ENCODE data around the gene TMEM37. TPM values are rescaled to one million over a fixed set of nuclear protein-coding genes. Genes with fewer than 3 reads are reported as not detected.

Gene TMEM37
- total and polyA plus RNA-seq, 2 of the 13 experiments (the other 11 are each of a cell fraction or from before 2014, with no cell fraction given): 37.7 to 115 TPM

- TF ChIP-seq PPARG (CRISPR knock-in tag; conservative IDR thresholded peaks at IDR 0.05) (peak; percentile 30; the same call in 1 of the 2 replicates), ZSCAN21 (CRISPR knock-in tag; IDR thresholded peaks at IDR 0.05; ENCODE audit: borderline replicate concordance) (no peak), FOSL2 (CRISPR knock-in tag; IDR thresholded peaks at IDR 0.05) (no peak), NPAS2 (CRISPR knock-in tag; IDR thresholded peaks at IDR 0.05; ENCODE audit: borderline replicate concordance) (peak; percentile 25; the same call in 1 of the 2 replicates), ZNF17 (CRISPR knock-in tag; IDR thresholded peaks at IDR 0.05) (no peak), BCL6 (CRISPR knock-in tag; IDR thresholded peaks at IDR 0.05) (peak; percentile 65), SOX13 (IDR thresholded peaks at IDR 0.05) (peak; percentile 98), SOX13 (CRISPR knock-in tag; conservative IDR thresholded peaks at IDR 0.05 in 1 of 2, IDR thresholded peaks at IDR 0.05 in 1 of 2) (peak in 1 of 2 experiments; percentile 98; a peak in 2 of 4 replicates), CREB1 (IDR thresholded peaks at IDR 0.05) (no peak), CREB1 (CRISPR knock-in tag; IDR thresholded peaks at IDR 0.05) (no peak), NCOA2 (CRISPR knock-in tag; IDR thresholded peaks at IDR 0.05) (peak; percentile 58; the same call in 1 of the 2 replicates), ZNF788 (CRISPR knock-in tag; IDR thresholded peaks at IDR 0.05; ENCODE audit: borderline replicate concordance) (no peak), ZBTB37 (CRISPR knock-in tag; IDR thresholded peaks at IDR 0.05) (no peak), ZSCAN30 (CRISPR knock-in tag; IDR thresholded peaks at IDR 0.05) (no peak), NR2F6 (IDR thresholded peaks at IDR 0.05) (peak; percentile 0; the same call in 1 of the 2 replicates), NR2F6 (CRISPR knock-in tag; IDR thresholded peaks at IDR 0.05) (0 out of 2 replicates have a peak, but pooled peaks have one; percentile 11)
- TF ChIP-seq, protein P1, sequence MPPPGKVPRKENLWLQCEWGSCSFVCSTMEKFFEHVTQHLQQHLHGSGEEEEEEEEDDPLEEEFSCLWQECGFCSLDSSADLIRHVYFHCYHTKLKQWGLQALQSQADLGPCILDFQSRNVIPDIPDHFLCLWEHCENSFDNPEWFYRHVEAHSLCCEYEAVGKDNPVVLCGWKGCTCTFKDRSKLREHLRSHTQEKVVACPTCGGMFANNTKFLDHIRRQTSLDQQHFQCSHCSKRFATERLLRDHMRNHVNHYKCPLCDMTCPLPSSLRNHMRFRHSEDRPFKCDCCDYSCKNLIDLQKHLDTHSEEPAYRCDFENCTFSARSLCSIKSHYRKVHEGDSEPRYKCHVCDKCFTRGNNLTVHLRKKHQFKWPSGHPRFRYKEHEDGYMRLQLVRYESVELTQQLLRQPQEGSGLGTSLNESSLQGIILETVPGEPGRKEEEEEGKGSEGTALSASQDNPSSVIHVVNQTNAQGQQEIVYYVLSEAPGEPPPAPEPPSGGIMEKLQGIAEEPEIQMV (CRISPR knock-in tag; IDR thresholded peaks at IDR 0.05; ENCODE audit: low read depth): no peak
- TF ChIP-seq, protein P2, sequence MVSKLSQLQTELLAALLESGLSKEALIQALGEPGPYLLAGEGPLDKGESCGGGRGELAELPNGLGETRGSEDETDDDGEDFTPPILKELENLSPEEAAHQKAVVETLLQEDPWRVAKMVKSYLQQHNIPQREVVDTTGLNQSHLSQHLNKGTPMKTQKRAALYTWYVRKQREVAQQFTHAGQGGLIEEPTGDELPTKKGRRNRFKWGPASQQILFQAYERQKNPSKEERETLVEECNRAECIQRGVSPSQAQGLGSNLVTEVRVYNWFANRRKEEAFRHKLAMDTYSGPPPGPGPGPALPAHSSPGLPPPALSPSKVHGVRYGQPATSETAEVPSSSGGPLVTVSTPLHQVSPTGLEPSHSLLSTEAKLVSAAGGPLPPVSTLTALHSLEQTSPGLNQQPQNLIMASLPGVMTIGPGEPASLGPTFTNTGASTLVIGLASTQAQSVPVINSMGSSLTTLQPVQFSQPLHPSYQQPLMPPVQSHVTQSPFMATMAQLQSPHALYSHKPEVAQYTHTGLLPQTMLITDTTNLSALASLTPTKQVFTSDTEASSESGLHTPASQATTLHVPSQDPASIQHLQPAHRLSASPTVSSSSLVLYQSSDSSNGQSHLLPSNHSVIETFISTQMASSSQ (IDR thresholded peaks at IDR 0.05; ENCODE audit: low read depth): no peak
- TF ChIP-seq, protein P2 (CRISPR knock-in tag; IDR thresholded peaks at IDR 0.05; ENCODE audit: borderline replicate concordance): 0 out of 2 replicates have a peak, but pooled peaks have one; percentile 33
- TF ChIP-seq, protein P3, sequence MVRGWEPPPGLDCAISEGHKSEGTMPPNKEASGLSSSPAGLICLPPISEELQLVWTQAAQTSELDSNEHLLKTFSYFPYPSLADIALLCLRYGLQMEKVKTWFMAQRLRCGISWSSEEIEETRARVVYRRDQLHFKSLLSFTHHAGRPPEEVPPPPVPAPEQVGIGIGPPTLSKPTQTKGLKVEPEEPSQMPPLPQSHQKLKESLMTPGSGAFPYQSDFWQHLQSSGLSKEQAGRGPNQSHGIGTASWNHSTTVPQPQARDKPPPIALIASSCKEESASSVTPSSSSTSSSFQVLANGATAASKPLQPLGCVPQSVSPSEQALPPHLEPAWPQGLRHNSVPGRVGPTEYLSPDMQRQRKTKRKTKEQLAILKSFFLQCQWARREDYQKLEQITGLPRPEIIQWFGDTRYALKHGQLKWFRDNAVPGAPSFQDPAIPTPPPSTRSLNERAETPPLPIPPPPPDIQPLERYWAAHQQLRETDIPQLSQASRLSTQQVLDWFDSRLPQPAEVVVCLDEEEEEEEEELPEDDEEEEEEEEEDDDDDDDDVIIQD (CRISPR knock-in tag; IDR thresholded peaks at IDR 0.05; ENCODE audit: low read depth): no peak
- TF ChIP-seq, protein P4, sequence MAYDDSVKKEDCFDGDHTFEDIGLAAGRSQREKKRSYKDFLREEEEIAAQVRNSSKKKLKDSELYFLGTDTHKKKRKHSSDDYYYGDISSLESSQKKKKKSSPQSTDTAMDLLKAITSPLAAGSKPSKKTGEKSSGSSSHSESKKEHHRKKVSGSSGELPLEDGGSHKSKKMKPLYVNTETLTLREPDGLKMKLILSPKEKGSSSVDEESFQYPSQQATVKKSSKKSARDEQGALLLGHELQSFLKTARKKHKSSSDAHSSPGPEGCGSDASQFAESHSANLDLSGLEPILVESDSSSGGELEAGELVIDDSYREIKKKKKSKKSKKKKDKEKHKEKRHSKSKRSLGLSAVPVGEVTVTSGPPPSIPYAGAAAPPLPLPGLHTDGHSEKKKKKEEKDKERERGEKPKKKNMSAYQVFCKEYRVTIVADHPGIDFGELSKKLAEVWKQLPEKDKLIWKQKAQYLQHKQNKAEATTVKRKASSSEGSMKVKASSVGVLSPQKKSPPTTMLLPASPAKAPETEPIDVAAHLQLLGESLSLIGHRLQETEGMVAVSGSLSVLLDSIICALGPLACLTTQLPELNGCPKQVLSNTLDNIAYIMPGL (CRISPR knock-in tag; IDR thresholded peaks at IDR 0.05; ENCODE audit: borderline replicate concordance in 1 of 2, low read depth in 1 of 2): no peak
These were observed 6.6 kb upstream of the TMEM37 start (continued) for GRCh38 chr2:119425119-119425405.

All from HepG2 (cell line).